Upper lobe of right lung (tissue), 1 donor: ENCODE data around the gene OSBPL10. TPM values are rescaled to one million over a fixed set of nuclear protein-coding genes. Genes with fewer than 3 reads are reported as not detected.

Source experiments
- ATAC-seq: fragments of 200-7000 bp; cut with Tn5 transposase; one replicate; pipeline ENCODE4 v1.9.1; 2020; ENCODE audit warnings: mild to moderate bottlenecking, moderate library complexity
- DNase-seq: peaks from one replicate; pipeline ENCODE4 v3.0.0-alpha.2; 2020
- H3K27ac ChIP-seq: fragments of 200-600 bp; one replicate; pipeline ENCODE4 v1.8.0; 2022
- H3K27me3 ChIP-seq: fragments of 200-600 bp; one replicate; pipeline ENCODE4 v1.8.0; 2022; ENCODE audit warnings: mild to moderate bottlenecking
- H3K36me3 ChIP-seq: fragments of 200-600 bp; one replicate; pipeline ENCODE4 v1.8.0; 2022
- H3K4me1 ChIP-seq: fragments of 200-600 bp; one replicate; pipeline ENCODE4 v1.8.0; 2022
- H3K4me3 ChIP-seq: fragments of 200-600 bp; one replicate; pipeline ENCODE4 v1.8.0; 2022; ENCODE audit warnings: mild to moderate bottlenecking
- H3K9me3 ChIP-seq: fragments of 200-600 bp; one replicate; pipeline ENCODE4 v1.8.0; 2022
- CTCF ChIP-seq: fragments of 200-600 bp; IDR thresholded peaks from one replicate; pipeline ENCODE4 v1.8.0; 2022; ENCODE audit warnings: antibody characterized with exemption
- intact Hi-C: fragments of 100-400 bp; cut with DNase I; formaldehyde crosslinking; loops from one replicate; pipeline ENCODE4 v1.11.0; 2022
- total RNA-seq: library from RNA; stranded (reverse); fragmentation: NEBNext Ultra II Directional; extraction: Animal tissue kit (Norgen Biotek cat#: 25700); gene quantifications from one replicate; pipeline ENCODE4 v1.2.1, GENCODE V29; 2021
- donor health status: DM: no; HTN: yes; CAD: no; lungs with severe emphysema.

OSBPL10 gene
- total RNA-seq, 1 donor from 2014 or later, result 30.8 TPM

- Histone ChIP-seq H3K36me3 (no peaks in the 10 kb centered on the region), H3K27ac (no peak overlapping the region), H3K9me3 (no peaks in the 10 kb centered on the region), H3K4me3 (no peak overlapping the region), H3K4me1 (peaks cover 3% of the 10 kb centered on the region), H3K27me3 (no peaks in the 10 kb centered on the region)
- ATAC-seq (no peak), DNase-seq (no peak)
- no peak for TF ChIP-seq CTCF
- intact Hi-C loops, result no loop called here
Observed at GRCh38 chr3:31770822-31771326, 210.2 kb downstream of the OSBPL10 start.

GRCh38 chr3:31768479-31769125, 212.5 kb downstream of the OSBPL10 start:
- Histone ChIP-seq H3K9me3 (no peaks in the 10 kb centered on the region), H3K36me3 (no peaks in the 10 kb centered on the region), H3K4me1 (peaks cover 3% of the 10 kb centered on the region), H3K27me3 (no peaks in the 10 kb centered on the region), H3K27ac (no peak overlapping the region), H3K4me3 (no peak overlapping the region)
- DNase-seq (no peak), ATAC-seq (peak; percentile 83)
- intact Hi-C loops, result loop anchor here (10.0 kb wide), 1 partner anchor 144 kb away; no protein-coding TSS in a partner anchor
- peak; percentile 72 for TF ChIP-seq CTCF

- Histone ChIP-seq H3K4me3 (no peak overlapping the region), H3K4me1 (peaks cover 3% of the 10 kb centered on the region), H3K27ac (no peak overlapping the region), H3K27me3 (no peaks in the 10 kb centered on the region), H3K9me3 (no peaks in the 10 kb centered on the region), H3K36me3 (no peaks in the 10 kb centered on the region)
- no peak for TF ChIP-seq CTCF
- intact Hi-C loops, result loop anchor here (10.0 kb wide), 1 partner anchor 143 kb away; no protein-coding TSS in a partner anchor
- no peak for ATAC-seq
- DNase-seq, result no peak
Observed at GRCh38 chr3:31767920-31768319, 213.1 kb downstream of the OSBPL10 start.

- Histone ChIP-seq H3K27me3 (no peaks in the 10 kb centered on the region), H3K27ac (no peak overlapping the region), H3K4me3 (no peak overlapping the region), H3K9me3 (no peaks in the 10 kb centered on the region), H3K36me3 (no peaks in the 10 kb centered on the region), H3K4me1 (peaks cover 3% of the 10 kb centered on the region)
- intact Hi-C loops, result loop anchor here (10.0 kb wide), 1 partner anchor 142 kb away; no protein-coding TSS in a partner anchor
- no peak for ATAC-seq
- TF ChIP-seq CTCF, result no peak
- DNase-seq, result no peak
Observed at GRCh38 chr3:31766669-31767068, 214.4 kb downstream of the OSBPL10 start.

GRCh38 chr3:31765871-31766270, 215.2 kb downstream of the OSBPL10 start:
- no peak for TF ChIP-seq CTCF
- Histone ChIP-seq H3K27me3 (no peaks in the 10 kb centered on the region), H3K27ac (no peak overlapping the region), H3K36me3 (no peaks in the 10 kb centered on the region), H3K4me1 (peaks cover 3% of the 10 kb centered on the region), H3K4me3 (no peak overlapping the region), H3K9me3 (no peaks in the 10 kb centered on the region)
- DNase-seq (no peak), ATAC-seq (no peak)
- intact Hi-C loops, result loop anchor here (10.0 kb wide), 1 partner anchor 141 kb away; no protein-coding TSS in a partner anchor
